GM21423 (cell line): Measurements from ENCODE around the gene EME2.
A peak's percentile ranks its signal among the peaks of the same experiment; 100 is the strongest.
"Not testable (repeated sequence)": the region's sequence is repeated elsewhere in the genome, so short reads cannot be mapped to it uniquely, and the experiment has no call there.

Experiments used
- ATAC-seq: cut with Tn5 transposase; IDR thresholded peaks from one replicate; pipeline ENCODE4 v1.9.1; 2021; ENCODE audit warnings: mild to moderate bottlenecking, moderate library complexity; ENCODE audit not compliant: unreplicated experiment

EME2 gene, protein sequence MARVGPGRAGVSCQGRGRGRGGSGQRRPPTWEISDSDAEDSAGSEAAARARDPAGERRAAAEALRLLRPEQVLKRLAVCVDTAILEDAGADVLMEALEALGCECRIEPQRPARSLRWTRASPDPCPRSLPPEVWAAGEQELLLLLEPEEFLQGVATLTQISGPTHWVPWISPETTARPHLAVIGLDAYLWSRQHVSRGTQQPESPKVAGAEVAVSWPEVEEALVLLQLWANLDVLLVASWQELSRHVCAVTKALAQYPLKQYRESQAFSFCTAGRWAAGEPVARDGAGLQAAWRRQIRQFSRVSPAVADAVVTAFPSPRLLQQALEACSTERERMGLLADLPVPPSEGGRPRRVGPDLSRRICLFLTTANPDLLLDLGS

DNA sequence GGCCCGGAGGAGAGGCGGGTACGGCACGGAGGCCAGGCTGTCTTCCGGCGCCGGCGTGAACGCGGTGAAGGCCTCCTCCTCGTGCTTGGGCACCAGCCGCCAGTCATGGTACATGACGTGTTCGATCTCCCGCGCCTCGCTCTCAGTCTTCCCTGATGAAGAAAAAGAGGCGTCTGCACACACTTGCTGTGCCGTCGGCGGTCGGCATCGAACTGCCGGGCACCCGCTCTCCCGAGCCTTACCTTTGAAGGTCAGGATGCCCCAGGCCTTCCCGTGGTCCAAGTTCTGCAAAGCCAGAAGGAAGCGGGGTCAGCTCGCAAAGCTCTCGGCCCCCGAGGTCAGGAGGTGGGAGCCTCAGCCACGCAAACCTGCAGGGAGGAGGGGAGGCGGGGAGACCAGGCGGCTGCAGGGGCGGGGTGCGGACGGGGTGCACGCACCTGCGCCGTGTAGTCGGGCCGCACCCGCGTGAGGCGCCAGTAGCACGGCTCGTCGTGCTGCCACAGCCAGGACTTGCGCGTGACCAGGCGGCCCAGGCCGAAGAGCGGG is at the start of gene EME2:
EME2 (plus strand) TSS at position 449 of the 546 bp plus-strand sequence. CDS start 418 bp downstream, outside the sequence.
- ATAC-seq = peak; percentile 10

DNA sequence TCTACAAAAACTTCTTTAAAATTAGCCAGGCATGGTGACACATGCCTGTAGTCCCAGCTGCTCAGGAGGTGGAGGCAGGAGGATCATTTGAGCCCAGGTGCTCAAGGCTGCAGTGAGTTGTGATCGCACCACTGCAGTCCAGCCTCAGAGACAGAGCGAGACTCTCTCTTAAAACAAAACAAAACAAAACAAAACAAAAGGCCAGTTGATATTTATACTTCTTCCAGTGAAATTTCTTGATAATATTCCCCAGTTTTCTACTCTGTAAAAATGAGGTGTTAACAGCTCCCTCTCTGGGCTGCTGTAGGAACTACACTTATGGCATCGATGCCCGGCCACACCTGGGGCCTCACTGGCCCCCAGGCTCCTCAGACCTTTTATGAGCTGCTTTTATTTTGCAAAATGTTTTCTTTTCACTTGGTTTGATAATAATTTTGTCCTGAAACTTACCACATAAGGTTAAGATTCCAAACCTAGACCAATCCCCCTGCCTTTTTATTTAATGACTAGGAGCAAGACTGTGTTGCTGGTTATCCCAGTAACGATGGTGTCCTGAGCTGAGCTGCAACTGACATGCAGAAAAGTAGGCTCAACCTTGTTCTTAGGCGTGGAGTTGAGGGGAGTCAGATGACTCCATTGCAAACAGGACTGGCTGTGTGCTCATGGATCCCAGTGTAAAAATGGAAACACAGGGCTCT is 49.0 kb upstream of the EME2 start:
- ATAC-seq = no peak

DNA sequence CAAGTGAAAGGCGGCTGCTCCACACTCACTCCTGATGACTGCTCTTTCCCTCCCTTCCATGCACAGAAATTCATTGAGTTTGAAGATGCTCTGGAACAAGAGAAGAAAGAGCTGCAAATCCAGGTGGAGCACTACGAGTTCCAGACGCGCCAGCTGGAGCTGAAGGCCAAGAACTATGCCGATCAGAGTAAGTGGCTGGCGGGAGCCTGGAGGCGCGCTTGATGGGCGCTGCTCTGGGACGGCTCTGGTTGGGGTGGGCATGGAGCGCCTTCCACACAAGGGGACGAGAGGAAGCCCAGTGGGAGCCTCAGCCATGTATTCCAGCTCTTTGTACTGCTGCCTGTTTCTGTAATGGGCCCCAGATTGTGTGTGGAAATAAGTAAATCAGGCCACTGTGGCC is 48.1 kb upstream of the EME2 start:
- no peak for ATAC-seq

DNA sequence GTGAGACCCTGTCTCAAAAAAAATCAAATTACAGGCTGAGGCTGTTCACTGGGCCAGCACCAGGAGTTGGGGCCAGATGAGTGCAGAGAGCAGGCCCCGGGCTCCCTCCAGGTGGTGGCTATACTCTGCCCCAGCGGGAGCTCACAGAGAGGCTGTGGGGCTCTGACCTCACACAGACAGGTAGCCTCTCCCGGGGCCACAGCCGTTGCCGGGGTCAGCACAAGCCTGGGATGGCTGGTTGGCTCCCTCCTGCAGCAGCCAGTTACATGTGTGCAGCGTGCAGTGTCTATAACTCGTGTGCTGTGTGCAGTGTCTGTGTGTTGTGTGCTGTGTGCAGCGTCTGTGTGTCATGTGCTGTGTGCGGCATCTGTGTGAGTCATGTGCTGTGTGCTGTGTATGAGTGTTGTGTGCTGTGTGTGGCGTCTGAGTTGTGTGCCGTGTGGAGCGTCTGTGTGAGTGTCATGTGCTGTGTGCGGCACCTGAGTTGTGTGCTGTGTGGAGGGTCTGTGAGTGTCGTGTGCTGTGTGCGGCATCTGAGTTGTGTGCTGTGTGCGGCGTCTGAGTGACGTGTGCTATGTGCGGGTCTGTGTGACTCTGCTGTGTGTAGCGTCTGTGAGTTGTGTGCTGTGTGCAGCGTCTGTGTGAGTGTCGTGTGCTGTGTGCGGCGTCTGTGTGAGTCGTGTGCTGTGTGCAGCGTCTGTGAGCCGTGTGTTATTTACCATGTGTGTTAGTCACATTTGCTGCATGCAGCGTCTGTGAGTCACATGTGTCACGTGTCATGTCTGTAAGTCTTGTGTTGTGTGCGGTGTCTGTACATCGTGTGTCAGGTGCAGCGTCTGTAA is 45.7 kb upstream of the EME2 start:
- no peak for ATAC-seq

DNA sequence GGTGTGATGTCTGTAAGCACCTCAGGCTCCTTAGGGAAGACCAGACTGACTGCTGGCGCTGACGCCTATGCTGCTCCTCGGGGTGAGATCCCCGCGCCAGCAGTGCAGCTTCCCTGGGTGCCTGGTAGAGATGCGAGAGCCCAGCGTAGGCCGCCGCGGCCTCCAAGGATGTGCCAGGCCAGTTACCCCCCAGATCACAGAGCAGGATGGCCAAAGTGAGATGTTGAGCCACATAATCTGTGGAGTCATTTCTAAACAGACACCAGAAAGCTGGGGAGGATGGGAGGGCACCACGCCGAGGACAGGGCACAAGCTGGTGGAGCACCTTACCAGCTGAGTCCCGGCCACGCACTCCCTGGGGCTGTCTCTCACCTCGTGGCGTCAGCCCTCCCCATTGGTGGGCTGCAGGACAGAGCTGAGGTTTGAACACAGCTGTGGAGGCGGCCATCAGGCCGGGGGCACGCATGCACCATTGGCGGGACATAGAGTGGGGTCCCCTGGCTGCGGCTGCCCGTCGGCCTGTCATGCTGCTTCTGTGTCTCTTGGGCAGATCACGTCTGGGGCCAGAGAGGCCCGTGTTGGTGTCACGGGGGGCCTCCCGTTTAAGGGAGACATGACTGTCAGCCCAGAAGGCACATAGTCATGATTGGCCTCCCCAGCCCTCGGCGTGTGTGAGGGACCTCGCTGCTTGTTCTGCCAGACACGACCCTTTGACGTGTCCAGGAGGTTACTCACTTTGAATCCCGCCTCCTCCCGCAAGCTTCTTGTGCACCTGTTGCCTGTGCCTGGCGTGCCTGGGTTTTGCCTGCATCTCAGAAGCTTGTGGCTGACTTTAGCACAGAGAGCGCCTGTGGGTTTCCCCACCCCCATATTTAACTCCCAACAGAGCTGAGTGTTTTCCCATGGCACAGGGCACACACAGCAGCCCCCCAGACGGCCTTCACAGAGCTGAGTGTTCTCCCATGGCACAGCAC is 44.7 kb upstream of the EME2 start:
- ATAC-seq = no peak

DNA sequence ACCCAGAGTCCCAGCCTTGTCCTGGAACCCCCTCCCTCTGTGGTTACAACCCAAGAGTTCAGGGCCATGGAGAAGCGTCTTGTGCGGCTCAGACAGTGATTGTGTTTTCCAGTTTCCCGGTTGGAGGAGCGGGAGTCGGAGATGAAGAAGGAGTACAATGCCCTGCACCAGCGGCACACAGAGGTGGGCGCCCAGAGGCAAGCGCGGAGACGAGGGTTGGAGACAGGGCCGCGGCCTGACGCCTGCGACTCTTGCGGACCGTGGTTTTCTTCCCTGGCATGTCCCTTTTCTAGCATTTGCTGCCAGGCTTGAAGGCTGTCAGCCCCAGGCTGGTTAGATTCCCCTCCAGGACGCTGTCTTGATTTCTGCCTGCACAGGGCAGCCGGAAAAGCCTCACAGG is 43.6 kb upstream of the EME2 start:
- ATAC-seq = no peak

DNA sequence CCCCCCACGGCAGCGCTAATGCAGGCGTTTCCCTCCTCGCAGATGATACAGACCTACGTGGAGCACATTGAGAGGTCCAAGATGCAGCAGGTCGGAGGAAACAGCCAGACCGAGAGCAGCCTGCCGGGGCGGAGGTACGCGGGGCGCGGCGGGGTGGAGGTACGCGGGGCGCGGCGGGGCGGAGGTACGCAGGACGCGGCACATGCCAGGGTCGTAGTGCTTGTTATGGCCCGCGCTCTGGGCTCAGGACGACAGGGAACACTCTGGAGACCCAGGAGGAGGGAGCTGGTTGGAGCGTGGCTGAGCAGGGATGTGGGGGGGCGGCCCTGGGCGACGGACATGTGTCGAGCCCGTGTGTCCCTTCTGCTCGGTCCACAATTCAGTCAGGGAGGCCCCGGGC is 43.2 kb upstream of the EME2 start:
- ATAC-seq = no peak

DNA sequence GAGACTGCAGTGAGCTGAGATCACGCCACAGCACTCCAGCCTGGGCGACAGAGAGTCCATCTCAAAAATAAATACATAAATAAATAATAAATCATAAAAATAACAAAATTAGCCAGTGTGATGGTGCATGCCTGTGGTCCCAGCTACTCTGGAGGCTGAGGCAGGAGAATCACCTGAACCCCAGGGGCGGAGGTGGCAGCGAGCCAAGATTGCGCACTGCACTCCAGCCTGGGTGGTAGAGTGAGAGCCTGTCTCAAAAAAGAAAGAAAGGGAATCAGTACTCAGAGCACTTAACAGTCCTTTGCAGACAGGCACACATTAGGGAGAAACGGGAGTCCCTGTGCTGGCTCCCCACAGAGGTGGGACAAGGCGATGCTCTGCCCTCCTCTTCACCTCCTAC is 41.5 kb upstream of the EME2 start:
- ATAC-seq = no peak

DNA sequence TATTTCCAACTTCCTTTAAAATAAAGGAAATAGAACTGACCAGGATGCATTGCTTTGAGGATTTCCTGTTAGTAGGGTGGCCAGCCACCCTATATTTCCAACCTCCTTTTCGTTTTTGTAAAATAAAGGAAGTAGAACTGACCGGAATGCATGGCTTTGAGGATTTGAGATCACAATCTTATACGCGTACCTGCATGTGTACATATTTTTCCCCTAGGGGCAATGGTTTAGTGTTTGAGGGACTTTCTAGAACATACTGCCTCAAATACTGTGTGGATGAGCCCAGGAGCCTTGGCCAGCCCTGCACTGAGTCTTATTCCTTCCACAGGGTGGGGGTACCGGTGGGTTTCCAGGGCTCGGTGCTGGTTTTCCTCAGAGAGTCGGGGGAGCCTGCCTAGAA is 41.0 kb upstream of the EME2 start:
- no peak for ATAC-seq

DNA sequence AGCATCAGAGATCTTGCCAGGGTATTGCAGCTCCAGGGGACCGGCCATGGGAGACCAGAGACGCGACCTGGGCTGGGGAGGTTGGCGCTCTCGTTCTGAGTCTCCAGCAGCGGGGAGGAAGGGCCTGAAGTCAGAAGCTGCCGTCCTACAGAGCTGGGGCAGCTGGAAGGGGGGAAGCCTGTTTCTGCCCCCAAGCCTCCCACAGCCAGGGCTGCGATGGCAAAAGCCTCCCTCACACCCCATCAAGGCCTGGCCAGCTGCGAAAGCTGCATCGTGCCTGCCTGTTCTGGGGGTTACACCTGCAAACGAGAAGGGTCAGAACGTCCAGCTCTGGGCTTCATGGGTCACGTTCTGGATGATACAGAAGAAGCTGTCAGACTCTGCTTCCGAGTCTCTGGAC is 40.5 kb upstream of the EME2 start:
- no peak for ATAC-seq

DNA sequence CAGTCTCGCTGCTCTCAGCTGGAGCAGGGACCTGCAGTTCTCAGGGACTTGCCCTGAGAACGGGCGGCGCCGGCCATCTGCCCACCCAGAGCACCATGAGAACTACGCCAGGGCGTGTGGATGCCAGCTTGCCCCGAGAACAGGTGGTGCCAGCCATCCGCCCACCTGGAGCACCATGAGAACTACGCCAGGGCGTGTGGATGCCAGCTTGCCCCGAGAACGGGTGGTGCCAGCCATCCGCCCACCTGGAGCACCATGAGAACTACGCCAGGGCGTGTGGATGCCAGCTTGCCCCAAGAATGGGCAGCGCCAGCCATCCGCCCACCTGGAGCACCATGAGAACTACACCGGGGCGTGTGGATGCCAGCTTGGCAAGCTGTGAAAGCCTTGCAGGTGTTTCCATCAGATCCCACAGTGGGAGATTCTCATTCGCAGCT is 40.0 kb upstream of the EME2 start:
- not testable (repeated sequence) for ATAC-seq

DNA sequence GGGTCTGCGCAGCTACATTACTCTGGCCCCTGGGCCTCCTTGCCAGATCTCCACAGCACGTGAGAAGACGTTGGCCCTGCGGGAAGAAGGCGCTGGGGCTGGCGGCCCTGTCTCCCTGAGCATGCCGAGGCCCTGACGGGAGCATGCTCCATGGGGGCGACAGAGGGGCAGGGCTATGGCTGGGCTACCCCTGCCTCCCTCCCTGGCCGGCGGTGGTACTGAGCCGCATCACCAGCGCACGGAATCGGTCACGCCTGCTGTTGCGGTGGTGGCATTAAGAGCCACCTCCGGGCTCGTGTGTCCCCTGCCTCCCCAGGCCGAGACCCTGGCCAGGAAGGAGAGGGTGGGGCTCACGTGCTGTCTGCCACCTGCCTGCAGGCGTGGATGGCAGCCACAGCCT is 38.5 kb upstream of the EME2 start:
- no peak for ATAC-seq

DNA sequence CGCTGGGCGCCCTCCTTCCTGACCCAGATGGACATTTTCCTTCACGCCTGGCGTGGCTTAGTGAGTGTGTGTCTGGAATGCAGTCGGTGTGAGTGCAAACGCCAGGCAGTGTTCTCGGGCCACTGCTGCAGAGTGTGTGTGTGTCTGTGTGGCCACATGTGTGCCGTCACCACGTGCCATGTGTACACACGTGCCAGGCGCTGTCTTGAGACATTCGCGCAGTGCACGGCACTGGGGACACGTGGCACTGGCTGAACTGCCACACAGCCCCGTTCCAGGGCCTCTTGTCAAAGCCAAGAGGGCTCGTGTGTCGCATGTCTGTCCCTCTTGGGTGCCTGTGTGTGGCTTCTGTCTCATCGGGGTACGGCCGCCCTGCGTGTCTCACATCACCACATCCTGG is 37.8 kb upstream of the EME2 start:
- no peak for ATAC-seq

DNA sequence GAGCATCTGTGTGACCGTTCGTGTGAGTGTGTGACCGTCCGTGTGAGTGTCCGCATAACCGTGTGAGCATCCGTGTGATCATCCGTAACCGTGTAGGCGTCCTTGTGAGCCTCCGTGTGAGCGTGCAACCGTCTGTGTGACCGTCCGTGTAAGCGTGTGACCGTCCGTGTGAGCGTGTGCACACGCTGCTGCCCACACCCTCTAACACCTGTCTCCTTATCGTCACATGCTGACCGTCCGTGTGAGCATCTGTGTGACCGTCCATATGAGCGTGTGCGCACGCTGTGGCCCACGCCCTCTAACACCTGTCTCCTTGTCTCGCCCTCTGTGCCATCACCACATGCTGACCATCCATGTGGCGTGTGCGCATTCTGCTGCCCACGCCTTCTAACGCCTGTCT is 32.4 kb upstream of the EME2 start:
- ATAC-seq = no peak

DNA sequence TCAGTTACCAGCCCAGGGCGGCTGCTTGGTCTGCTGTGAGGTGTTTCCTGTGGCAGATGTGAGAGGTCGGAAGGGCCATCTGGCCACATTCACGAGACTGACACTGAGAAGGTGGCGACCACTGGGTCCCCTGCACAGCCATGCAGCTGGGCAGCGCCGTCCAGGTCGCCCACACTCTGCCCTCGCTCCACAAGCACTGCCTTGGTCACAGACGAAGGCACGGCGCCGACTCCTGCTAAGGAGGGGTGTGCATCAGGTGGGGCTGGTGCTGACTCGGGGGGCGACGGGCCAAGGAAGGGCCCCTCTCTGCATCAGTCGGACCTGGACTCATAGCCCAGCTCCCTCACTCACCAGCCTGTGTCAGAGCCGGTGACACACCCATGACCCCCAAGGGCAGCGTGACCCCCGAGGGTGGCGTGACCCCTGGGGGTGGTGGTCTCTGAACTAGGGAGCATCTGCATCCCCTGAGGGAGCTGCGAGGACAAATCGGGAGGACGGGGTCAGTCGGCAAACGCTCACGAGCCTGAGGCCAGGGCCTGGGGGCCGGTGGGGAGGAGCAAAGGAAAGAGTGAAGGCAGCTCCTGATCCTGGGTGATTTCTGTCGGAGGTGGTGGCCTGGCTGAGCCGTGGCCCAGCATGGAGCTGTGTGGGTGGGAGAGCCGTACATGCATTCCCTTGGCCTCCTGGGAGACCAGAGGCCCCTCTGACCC is 31.7 kb upstream of the EME2 start:
- no peak for ATAC-seq

DNA sequence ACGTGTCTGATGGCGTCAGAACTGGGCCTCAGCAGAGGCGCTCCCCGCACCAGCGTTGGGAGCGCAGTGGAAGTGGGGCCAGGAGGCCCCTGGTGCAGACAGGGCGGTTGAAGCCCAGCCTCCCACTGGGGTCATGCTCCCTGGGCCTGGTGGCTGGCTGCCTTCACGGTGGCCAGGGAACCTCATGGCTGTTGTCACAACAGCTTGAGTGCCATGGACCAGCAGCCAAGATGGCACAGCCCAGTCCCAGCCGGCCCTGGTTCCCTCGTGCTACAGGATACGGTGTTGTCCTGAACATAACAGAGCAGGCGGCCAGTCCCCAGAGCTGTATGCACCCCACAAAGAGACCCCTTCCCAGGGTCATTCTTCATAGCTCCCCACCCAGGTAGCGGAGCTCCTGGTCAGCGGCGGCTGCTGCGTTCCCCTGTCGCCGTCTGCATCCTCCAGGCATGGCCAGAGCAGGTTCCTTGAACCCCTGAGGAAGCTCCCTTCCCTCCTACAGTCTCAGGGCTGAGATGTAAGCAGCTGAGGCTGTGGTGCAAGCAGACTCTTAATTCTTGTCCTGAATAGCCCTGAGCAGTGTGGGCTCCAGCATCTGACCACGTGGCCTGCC is 31.0 kb upstream of the EME2 start:
- ATAC-seq = no peak

DNA sequence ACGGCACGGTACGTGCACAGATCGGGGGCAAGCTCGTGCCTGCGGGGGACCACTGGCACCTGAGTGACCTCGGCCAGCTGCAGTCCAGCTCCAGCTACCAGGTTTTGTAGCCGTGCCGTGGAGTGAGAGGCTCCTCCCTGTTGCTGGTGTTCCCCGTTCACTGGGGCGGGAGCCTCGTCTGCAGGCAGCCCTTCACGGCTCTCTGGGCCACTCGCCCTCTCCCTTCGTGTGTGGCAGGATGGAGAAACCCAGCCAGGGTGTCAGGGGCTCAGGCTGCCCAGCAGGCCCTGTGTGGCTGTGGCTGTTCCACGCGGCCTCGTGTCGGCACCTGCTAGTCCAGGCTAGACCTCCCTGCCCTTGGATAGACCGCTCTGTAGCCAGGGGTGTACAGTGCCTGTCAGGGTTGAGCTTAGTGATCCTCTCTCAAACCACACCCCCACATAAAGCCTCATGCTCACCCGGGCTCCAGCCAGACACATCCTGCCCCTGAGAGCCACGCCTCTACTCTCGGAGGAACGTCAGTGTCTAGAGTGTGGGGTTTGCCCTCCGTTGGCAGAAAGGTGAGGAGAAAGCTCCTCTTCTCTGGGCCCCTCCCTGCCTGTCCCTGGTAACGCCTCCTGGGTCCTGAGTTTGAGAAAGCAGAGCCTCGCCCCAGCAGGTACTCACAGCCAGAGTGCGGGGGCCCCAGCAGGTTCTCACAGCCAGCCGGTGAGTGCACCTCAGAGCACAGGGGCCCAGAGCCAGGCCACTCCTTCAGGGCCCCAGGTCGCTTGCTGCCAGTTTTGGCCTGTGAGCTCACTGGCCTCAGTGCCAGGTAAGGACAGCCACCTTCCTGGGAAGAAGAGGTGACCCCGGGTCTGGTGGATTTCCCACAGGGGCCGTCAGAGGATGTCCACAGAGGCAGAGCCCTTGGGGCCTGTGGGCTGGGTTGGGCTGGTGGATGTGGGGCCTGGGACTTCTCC is 29.0 kb upstream of the EME2 start:
- ATAC-seq = no peak

DNA sequence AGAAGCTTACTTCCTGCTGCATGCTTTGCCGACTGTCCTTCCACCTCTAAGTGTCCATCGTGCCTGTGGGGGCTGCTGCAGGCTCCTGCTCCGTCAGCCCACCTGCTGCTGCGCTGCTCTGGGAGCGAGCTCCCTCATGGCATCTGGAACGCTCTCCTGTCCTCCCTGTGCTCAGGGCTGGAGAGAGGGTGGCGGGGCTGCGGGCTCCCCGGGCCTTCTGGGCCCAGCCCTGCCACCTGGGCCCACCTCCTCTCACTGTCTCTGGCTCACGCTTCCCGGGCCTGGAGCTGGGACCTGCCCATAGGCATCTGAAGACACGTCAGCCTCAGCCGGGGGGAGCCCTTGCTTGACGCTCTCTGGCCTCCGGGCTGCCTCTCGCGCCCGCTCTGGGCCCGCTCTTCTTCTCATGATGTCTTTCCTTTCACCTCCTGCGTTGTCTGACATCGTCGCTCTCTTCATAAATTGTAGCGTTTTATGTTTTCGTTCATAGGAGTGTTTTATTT is 28.2 kb upstream of the EME2 start:
- no peak for ATAC-seq
